OCI-LY7 (cell line): ENCODE data around the gene KRTAP10-9. TPM values are rescaled to one million over a fixed set of nuclear protein-coding genes. Genes with fewer than 3 reads are reported as not detected.
"Not testable (repeated sequence)": the region's sequence is repeated elsewhere in the genome, so short reads cannot be mapped to it uniquely, and the experiment has no call there.

Source experiments
- BruUV-seq: library from RNA; stranded (reverse); fragments of 400-500 nt; replicated peaks from 2 replicates; lab custom pipeline; 2021; lab: Mats Ljungman, UMichigan
- CTCF ChIA-PET: fragments of 300-600 bp; sonication (Branson Sonifier 250); formaldehyde crosslinking; loops from one replicate; lab custom pipeline; 2022; ENCODE audit warnings: antibody characterized with exemption; ENCODE audit not compliant: unreplicated experiment; lab: Charles Lee
- POLR2A ChIA-PET: fragments of 300-600 bp; sonication (Branson Sonifier 250); formaldehyde crosslinking; loops from one replicate; lab custom pipeline; 2022; ENCODE audit warnings: antibody characterized with exemption; lab: Charles Lee
- DNase-seq: peaks from one replicate; pipeline ENCODE4 v3.0.0-alpha.2; 2015; ENCODE audit warnings: low spot score
- H2AFZ ChIP-seq: fragments of 200-600 bp; sonication (generic), shearing (Covaris generic); 2 replicates; pipeline ENCODE4 v1.6.1; 2014; ENCODE audit warnings: mild to moderate bottlenecking, antibody characterized with exemption, low read length, moderate library complexity
- H3K27ac ChIP-seq: fragments of 200-600 bp; sonication (generic); 2 replicates; pipeline ENCODE4 v1.5.1; 2014; ENCODE audit warnings: mixed run types, low read depth, mild to moderate bottlenecking, moderate library complexity, low read length, inconsistent platforms; ENCODE audit not compliant: poor library complexity, severe bottlenecking
- H3K36me3 ChIP-seq: fragments of 200-600 bp; sonication (generic); 2 replicates; pipeline ENCODE4 v1.6.1; 2014; ENCODE audit warnings: mild to moderate bottlenecking, antibody characterized with exemption, low read length, moderate library complexity, mixed read lengths; ENCODE audit not compliant: insufficient read depth
- H3K4me1 ChIP-seq: fragments of 200-600 bp; sonication (generic); 2 replicates; pipeline ENCODE4 v1.5.1; 2014; ENCODE audit warnings: mild to moderate bottlenecking, low read length; ENCODE audit not compliant: insufficient read depth, poor library complexity, severe bottlenecking
- H3K4me2 ChIP-seq: fragments of 200-600 bp; sonication (generic); 2 replicates; pipeline ENCODE4 v1.6.1; 2014; ENCODE audit warnings: mild to moderate bottlenecking, low read length
- H3K4me3 ChIP-seq: fragments of 200-600 bp; sonication (generic); 2 replicates; pipeline ENCODE4 v1.5.1; 2014; ENCODE audit warnings: mild to moderate bottlenecking, low read depth, low read length; ENCODE audit not compliant: poor library complexity, severe bottlenecking
- H3K79me2 ChIP-seq: fragments of 200-600 bp; sonication (generic); 2 replicates; pipeline ENCODE4 v1.6.1; 2016; ENCODE audit warnings: low read depth, mild to moderate bottlenecking, low read length, moderate library complexity, mixed read lengths; ENCODE audit not compliant: insufficient read depth
- H3K9me2 ChIP-seq: fragments of 200-600 bp; sonication (generic); 2 replicates; pipeline ENCODE4 v1.6.1; 2016; ENCODE audit warnings: mild to moderate bottlenecking, low read length, mixed read lengths; ENCODE audit not compliant: insufficient read depth
- H3K9me3 ChIP-seq: fragments of 200-600 bp; sonication (generic); 2 replicates; pipeline ENCODE4 v1.6.1; 2014; ENCODE audit warnings: mild to moderate bottlenecking, mixed run types, low read length, mixed read lengths
- H4K20me1 ChIP-seq: fragments of 200-600 bp; sonication (generic); 2 replicates; pipeline ENCODE4 v1.6.1; 2014; ENCODE audit warnings: mild to moderate bottlenecking, antibody characterized with exemption, low read length, moderate library complexity, mixed read lengths; ENCODE audit not compliant: insufficient read depth
- CTCF ChIP-seq: fragments of 200-600 bp; sonication (generic); conservative IDR thresholded peaks from 2 replicates; pipeline ENCODE4 v1.5.1; 2014; ENCODE audit warnings: mild to moderate bottlenecking, antibody characterized with exemption, low read length, moderate library complexity, mixed read lengths
- EZH2phosphoT487 ChIP-seq: fragments of 200-600 bp; sonication (generic); IDR thresholded peaks from 2 replicates; pipeline ENCODE4 v1.6.1; 2018; ENCODE audit warnings: low read depth, borderline replicate concordance, mild to moderate bottlenecking, mixed run types, antibody characterized with exemption, low read length, moderate library complexity, mixed read lengths
- intact Hi-C: fragments of 100-400 bp; cut with micrococcal nuclease; formaldehyde crosslinking; loops from one replicate; pipeline ENCODE4 v1.10.0; 2022; ENCODE audit not compliant: unreplicated experiment
- total RNA-seq, 2 experiments: library from RNA; depleted of rRNA in 1 of 2; stranded (reverse); fragments of >200 nt in 1 of 2; shearing (Covaris generic) in 1 of 2; gene quantifications; 2 replicates each; pipeline ENCODE4 v1.2.3, GENCODE V29; 2014 to 2022

The KRTAP10-9 gene
- total RNA-seq, 2 experiments from 2014 or later: not detected

- Histone ChIP-seq H3K4me2 (no peak overlapping the region), H3K9me3 (no peaks in the 10 kb centered on the region), H2AFZ (no peak overlapping the region), H3K4me1 (no peaks in the 10 kb centered on the region), H3K27ac (no peak overlapping the region), H3K36me3 (no peaks in the 10 kb centered on the region), H4K20me1 (no peaks in the 10 kb centered on the region), H3K4me3 (no peak overlapping the region), H3K79me2 (no peaks in the 10 kb centered on the region), H3K9me2 (no peaks in the 10 kb centered on the region)
- POLR2A ChIA-PET: no interaction called here
- CTCF ChIA-PET: no interaction called here
- intact Hi-C loops: no loop called here
- no peak for DNase-seq
- no TSS peak for BruUV-seq
- no peak for TF ChIP-seq EZH2phosphoT487
- no peak for TF ChIP-seq CTCF
Measured at GRCh38 chr21:44658913-44659595, 32.2 kb downstream of the KRTAP10-9 start.

GRCh38 chr21:44661567-44661966, 34.7 kb downstream of the KRTAP10-9 start:
- intact Hi-C loops, H3K27ac ChIP-seq, H3K4me3 ChIP-seq, BruUV-seq, H3K9me2 ChIP-seq, H2AFZ ChIP-seq, H3K9me3 ChIP-seq, H3K4me2 ChIP-seq, H3K79me2 ChIP-seq, POLR2A ChIA-PET, H3K36me3 ChIP-seq, H4K20me1 ChIP-seq, CTCF ChIA-PET, H3K4me1 ChIP-seq, DNase-seq: not testable (repeated sequence)

DNA sequence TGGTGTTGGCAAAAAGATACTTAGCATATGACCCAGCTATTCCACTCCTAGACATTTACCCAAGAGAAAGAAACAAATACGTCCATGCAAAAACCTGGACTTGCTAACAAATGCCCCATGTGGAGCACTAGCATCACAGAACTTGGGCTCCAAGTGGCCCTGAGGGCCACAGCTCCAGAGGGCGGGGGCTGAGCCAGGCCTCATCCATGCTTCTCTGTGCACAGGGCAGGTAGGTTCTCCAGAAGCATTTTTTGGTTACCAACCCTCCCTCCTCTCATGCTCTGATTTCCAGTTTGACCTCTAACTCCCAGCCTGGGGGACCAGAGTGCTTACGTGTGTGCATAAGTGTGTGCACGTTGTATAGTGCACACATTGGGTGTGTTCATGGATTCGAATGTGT, 37.8 kb downstream of the KRTAP10-9 start:
- H3K27ac ChIP-seq: no peak overlapping the region
- TF ChIP-seq EZH2phosphoT487 (no peak), CTCF (no peak)
- no peak overlapping the region for H2AFZ ChIP-seq
- H3K79me2 ChIP-seq: no peaks in the 10 kb centered on the region
- no peak overlapping the region for H3K4me2 ChIP-seq
- CTCF ChIA-PET: no interaction called here
- no peaks in the 10 kb centered on the region for H3K4me1 ChIP-seq
- no TSS peak for BruUV-seq
- no peaks in the 10 kb centered on the region for H3K36me3 ChIP-seq
- H4K20me1 ChIP-seq: no peaks in the 10 kb centered on the region
- H3K9me3 ChIP-seq: no peaks in the 10 kb centered on the region
- POLR2A ChIA-PET: no interaction called here
- no peaks in the 10 kb centered on the region for H3K9me2 ChIP-seq
- H3K4me3 ChIP-seq: no peak overlapping the region
- DNase-seq: no peak
- intact Hi-C loops: no loop called here
